ENCODE measurements around the gene MAPK10. TPM values are rescaled to one million over a fixed set of nuclear protein-coding genes. Genes with fewer than 3 reads are reported as not detected.
"Not testable (repeated sequence)": the region's sequence is repeated elsewhere in the genome, so short reads cannot be mapped to it uniquely, and the experiment has no call there.

MAPK10 gene
- total RNA-seq, 3 donors from 2014 or later, result 4.2 to 19.2 (median 4.9) TPM

DNA sequence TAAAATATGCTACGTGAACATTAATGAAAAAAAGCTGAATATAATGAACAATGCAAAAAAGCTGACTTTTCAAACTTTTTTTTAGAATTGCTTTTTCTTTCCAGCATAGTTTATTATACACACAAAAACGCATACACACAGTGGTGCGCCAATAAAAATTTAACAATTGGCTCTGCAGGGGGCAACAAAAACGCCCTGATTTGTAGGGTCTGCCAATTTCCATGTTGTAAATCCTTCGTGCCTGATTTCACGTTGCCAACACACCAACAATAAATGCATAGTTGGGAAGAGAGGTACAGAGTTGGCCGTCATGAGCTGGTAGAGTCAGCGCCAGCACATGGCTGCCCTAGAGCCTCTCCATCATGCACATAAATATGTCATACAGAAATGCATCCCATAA, 333.1 kb downstream of the MAPK10 start:
- no peaks in the 10 kb centered on the region for H3K4me1 ChIP-seq (ENCODE audit: low read depth)
- intact Hi-C loops (cut with DNase I, micrococcal nuclease), result no loop called here
- no peaks in the 10 kb centered on the region for H3K36me3 ChIP-seq (ENCODE audit: low read depth)
- no peak for ATAC-seq
- TF ChIP-seq, protein P1, sequence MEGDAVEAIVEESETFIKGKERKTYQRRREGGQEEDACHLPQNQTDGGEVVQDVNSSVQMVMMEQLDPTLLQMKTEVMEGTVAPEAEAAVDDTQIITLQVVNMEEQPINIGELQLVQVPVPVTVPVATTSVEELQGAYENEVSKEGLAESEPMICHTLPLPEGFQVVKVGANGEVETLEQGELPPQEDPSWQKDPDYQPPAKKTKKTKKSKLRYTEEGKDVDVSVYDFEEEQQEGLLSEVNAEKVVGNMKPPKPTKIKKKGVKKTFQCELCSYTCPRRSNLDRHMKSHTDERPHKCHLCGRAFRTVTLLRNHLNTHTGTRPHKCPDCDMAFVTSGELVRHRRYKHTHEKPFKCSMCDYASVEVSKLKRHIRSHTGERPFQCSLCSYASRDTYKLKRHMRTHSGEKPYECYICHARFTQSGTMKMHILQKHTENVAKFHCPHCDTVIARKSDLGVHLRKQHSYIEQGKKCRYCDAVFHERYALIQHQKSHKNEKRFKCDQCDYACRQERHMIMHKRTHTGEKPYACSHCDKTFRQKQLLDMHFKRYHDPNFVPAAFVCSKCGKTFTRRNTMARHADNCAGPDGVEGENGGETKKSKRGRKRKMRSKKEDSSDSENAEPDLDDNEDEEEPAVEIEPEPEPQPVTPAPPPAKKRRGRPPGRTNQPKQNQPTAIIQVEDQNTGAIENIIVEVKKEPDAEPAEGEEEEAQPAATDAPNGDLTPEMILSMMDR (IDR thresholded peaks at IDR 0.05), result no peak
- no peak for DNase-seq
- no peak overlapping the region for H3K4me3 ChIP-seq
- H3K9me3 ChIP-seq, result no peaks in the 10 kb centered on the region

DNA sequence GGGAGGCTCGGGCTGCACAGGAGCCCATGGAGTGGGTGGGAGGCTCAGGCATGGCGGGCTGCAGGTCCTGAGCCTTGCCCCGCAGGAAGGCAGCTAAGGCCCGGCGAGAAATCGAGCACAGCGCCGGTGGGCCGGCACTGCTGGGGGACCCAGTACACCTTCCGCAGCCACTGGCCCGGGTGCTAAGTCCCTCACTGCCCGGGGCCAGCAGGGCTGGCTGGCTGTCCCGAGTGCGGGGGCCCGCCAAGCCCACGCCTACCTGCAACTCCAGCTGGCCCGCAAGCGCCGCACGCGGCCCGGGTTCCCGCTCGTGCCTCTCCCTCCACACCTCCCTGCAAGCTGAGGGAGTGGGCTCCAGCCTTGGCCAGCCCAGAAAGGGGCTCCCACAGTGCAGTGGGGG, 338.2 kb downstream of the MAPK10 start:
- H3K36me3 ChIP-seq (ENCODE audit: low read depth); H3K4me1 ChIP-seq (ENCODE audit: low read depth); intact Hi-C loops (cut with DNase I, micrococcal nuclease); ATAC-seq; H3K4me3 ChIP-seq; H3K9me3 ChIP-seq; DNase-seq: not testable (repeated sequence)

DNA sequence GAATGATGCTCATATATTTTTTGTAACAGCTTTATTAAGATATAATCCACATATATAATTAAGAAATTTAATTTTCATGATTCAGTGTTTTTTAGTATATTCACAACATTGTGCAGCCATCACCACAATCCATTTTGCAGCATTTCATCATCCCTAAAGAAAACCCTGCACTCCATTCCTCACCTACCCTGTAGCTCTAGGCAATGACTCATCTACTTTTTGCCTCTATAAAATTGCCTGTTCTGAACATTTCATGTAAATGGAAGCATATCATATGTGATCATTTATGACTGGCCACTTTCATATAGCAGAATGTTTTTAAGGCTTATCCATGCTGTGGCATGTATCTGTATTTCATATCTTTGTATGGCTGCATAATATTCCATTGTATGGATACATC, 339.9 kb downstream of the MAPK10 start:
- no peaks in the 10 kb centered on the region for H3K36me3 ChIP-seq (ENCODE audit: low read depth)
- H3K9me3 ChIP-seq, result no peaks in the 10 kb centered on the region
- no peak overlapping the region for H3K4me3 ChIP-seq
- TF ChIP-seq, protein P1 (IDR thresholded peaks at IDR 0.05), result no peak
- H3K4me1 ChIP-seq (ENCODE audit: low read depth), result no peaks in the 10 kb centered on the region
- intact Hi-C loops (cut with DNase I, micrococcal nuclease), result no loop called here
- DNase-seq (no peak), ATAC-seq (no peak)

DNA sequence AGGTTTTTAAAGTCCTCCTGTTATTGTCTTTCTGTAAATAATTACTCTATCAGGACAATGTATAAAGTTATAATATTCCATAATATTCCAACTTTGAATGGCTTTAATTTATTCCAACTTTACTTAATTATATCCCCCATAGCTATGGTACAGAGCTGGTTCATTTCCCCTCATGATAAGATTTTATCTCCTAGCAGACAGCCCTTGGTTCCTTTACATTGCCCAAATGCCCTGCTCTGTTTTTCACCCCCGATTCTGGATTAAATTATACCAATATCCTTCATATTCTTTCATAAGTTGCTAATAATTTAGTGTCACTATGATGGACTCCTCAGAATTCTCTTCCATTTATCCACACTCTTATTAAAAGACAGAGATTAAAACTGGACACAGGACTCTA, 340.5 kb downstream of the MAPK10 start:
- TF ChIP-seq, protein P1 (IDR thresholded peaks at IDR 0.05), result no peak
- DNase-seq (no peak), ATAC-seq (no peak)

DNA sequence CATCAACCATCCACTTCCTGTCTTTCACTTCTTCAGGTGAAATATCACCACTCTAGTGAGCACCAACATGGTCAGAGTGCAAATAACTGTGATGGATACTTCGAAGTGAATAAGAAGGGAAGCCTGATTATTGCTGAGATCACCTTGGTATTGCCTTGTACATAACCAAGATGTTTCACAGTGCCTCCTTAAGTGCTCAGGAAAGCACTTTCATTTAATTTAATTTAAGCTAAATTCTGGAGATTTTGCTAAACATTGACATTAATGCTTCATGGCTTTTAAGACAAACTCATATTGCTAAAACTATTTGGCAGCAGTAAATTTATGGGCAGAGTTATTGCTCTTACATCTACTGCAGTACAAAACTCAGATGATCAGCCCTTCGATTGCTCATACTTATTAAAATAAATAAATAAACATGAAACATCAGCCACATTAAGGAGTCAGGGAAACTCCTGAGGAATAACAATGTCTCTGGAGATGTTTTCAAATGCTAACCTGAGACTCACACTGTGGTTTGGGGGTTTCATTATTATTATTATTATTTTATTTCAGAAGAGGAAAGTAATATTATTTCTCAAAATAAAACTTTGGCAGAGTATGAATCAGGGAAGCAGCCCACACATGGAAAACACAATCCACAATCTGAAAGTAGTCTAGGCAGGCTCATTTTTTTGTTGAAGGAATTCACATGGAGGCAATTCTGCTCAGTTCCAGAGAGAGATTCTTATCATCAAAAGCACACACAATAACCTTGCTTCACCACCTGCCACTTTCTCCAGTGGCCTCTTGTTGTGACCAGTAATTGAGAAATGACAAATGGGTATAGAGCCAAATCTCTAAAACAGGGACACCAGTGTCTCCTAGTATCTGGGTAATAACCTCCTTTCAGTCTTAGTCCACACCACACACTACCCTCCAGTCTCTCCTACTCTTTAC, 344.2 kb downstream of the MAPK10 start:
- DNase-seq (no peak), ATAC-seq (no peak)
- H3K4me3 ChIP-seq, result no peak overlapping the region
- no peaks in the 10 kb centered on the region for H3K4me1 ChIP-seq (ENCODE audit: low read depth)
- intact Hi-C loops (cut with DNase I, micrococcal nuclease), result no loop called here
- H3K9me3 ChIP-seq, result no peaks in the 10 kb centered on the region
- H3K36me3 ChIP-seq (ENCODE audit: low read depth), result no peaks in the 10 kb centered on the region
- TF ChIP-seq, protein P1 (IDR thresholded peaks at IDR 0.05), result no peak

More for the DNA sequence above, 340.5 kb downstream of the MAPK10 start:
- no peaks in the 10 kb centered on the region for H3K36me3 ChIP-seq (ENCODE audit: low read depth)
- H3K9me3 ChIP-seq, result no peaks in the 10 kb centered on the region
- intact Hi-C loops (cut with DNase I, micrococcal nuclease), result no loop called here
- H3K4me3 ChIP-seq, result no peak overlapping the region
- H3K4me1 ChIP-seq (ENCODE audit: low read depth), result no peaks in the 10 kb centered on the region

DNA sequence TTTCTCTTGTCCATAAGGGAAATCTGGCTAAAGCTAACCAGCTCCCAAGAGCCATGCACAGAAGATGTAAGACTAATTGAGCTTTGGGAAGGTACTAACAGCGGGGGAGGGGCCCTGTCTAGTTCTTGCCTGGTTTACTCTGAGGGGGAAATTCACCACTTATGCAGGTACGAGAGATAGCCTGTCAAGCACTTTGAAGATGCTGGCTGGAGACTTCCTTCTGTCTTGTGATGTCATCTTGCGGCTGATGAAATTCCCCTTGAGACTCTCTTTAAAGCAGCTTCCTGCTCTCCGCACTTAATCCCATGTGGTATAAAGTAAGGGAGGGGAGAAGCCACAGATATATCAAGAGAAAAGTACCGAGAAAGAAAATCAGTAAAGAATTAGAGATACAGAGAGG, 345.3 kb downstream of the MAPK10 start:
- no peak for ATAC-seq
- Histone ChIP-seq H3K36me3 (ENCODE audit: low read depth) (no peaks in the 10 kb centered on the region), H3K4me1 (ENCODE audit: low read depth) (no peaks in the 10 kb centered on the region), H3K9me3 (no peaks in the 10 kb centered on the region), H3K4me3 (no peak overlapping the region)
- no peak for DNase-seq
- TF ChIP-seq, protein P1 (IDR thresholded peaks at IDR 0.05), result no peak
- intact Hi-C loops (cut with DNase I, micrococcal nuclease), result no loop called here
